GM10266 (cell line): ENCODE measurements around the gene HES7.
A peak's percentile ranks its signal among the peaks of the same experiment; 100 is the strongest.

Experiments
- DNase-seq: peaks from one replicate; pipeline ENCODE4 v3.0.0; 2012; ENCODE audit errors: extremely low spot score
- TF ChIP-seq, protein P1 (sequence below): IDR thresholded peaks from 2 replicates; pipeline ENCODE4 v1.5.1; 2012; ENCODE audit warnings: mild to moderate bottlenecking, low read depth; ENCODE audit not compliant: control insufficient read depth, insufficient read depth; ENCODE audit errors: missing control alignments

Gene HES7

DNA sequence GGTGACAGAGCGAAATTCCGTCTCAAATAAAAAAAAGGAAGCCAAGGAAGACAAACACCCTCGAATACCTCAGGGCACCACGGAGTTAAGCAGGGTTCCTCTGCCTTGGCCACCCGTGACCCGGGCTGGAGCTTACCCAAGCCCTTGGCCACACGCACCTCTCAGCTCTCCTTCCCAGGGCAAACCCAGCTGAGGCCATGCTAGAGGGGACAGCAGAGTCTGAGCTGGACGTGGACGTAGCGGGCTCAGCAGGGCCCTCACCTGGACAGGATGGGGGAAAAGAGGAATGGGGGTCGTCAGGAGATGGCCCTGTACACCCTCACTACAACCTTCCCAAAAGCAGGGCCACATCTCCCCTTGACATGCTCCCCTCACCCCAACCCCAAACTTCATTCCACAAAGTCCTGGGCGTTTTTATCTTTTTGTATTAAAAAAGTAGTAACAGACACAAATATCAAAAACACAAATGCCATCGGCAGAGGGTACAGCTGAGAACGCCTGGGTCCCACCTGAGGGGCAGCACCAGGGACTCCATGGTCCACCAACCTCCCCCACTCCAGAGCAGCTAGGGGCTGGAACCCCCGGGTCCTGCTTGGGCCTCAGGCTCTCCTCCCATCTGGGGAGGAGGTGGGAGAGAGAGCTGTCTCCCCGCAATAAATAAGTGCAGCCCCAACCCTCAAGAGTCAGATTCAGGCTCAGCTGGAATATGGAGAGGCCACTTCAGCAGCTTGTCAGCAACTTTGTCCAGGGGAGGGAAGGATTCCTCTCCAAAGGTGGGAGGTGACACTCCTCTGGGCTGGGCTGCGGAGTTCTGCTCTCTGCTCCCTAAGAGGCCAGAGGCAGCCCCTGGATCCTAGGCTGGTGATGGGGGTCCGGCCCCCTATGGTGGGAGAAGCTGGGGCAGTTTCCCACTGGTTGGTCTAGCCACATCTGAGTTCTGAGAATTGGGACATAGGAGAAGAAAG lies 16.4 kb upstream of the HES7 start:
- no peak for DNase-seq
- TF ChIP-seq, protein P1, sequence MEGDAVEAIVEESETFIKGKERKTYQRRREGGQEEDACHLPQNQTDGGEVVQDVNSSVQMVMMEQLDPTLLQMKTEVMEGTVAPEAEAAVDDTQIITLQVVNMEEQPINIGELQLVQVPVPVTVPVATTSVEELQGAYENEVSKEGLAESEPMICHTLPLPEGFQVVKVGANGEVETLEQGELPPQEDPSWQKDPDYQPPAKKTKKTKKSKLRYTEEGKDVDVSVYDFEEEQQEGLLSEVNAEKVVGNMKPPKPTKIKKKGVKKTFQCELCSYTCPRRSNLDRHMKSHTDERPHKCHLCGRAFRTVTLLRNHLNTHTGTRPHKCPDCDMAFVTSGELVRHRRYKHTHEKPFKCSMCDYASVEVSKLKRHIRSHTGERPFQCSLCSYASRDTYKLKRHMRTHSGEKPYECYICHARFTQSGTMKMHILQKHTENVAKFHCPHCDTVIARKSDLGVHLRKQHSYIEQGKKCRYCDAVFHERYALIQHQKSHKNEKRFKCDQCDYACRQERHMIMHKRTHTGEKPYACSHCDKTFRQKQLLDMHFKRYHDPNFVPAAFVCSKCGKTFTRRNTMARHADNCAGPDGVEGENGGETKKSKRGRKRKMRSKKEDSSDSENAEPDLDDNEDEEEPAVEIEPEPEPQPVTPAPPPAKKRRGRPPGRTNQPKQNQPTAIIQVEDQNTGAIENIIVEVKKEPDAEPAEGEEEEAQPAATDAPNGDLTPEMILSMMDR: no peak

DNA sequence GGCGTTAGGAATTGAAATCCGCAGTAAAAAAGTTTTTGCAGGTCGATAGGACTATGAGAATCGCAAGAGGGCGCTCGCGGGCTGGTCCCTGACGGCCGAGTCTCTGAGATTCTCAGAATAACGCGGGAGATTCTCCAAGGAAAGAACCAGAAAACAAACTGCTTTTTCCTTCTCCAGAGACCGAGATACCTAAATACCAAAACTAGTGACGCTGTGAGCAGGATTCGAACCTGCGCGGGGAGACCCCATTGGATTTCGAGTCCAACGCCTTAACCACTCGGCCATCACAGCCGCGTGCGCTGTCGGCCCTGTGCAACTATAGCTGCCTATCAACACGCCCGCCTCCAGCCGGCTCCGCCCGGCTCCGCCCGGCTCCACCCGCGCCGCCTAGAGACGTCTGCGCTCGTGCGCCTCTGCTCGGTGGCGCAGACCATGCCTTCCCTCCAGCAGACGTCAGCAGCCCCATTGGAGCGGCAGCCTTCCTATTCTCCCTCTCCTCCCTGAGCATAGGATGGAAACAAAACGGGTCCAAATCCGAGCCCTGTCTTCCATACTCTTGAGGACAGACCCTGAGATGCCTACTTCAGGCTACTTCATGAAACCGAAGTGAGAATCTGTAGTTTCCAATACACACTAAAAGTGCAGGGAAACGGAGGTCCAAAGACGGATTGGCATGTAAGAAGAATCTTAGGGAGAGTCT lies 14.9 kb upstream of the HES7 start:
- DNase-seq: peak; percentile 90
- TF ChIP-seq, protein P1: peak; percentile 79

DNA sequence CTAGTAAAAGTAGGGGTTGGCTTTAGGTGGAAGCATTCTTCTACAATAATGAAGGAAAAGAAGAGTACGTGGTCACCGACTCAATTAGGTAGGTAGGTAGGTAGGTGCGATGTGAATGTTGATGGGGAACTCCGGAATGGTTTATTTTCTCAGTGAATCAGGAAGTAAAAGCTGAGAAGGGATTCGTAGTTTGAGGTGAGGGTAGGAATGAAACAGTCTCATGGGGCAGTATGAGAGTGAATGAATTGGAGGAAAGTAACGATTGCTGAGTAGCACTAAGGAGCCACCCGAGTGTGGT lies 14.4 kb upstream of the HES7 start:
- TF ChIP-seq, protein P1: no peak
- no peak for DNase-seq

DNA sequence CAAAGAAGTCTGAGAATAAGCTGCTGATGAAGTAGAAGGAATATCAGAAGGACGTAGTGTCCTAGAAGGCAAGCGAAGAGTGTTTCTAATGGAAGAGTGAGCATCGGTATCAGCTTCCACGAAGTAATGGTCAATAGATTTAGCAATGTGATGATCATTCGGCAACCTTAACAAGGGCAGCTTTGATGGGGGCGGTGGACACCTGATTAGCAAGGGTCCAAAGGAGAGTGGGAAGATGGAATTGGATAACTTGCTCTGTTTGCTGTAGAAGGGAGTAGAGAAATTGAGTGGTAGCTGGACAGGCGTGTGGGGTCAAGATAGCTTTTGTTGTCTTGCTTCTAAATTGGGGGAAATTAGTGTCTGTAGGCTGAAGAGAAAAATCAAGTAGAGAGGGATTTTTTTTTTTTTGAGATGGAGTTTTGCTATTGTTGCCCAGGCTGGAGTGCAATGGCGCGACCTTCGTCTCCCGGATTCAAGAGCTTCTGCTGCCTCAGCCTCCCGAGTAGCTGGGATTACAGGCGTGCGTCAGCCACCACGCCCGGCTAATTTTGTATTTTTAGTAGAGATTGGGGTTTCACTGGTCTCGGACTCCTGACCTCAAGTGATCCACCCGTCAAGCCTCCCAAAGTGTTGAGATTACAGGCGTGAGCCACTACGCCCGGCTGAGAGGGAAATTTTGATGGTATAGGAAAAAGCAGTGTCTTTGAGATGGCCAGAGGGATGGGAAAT lies 13.9 kb upstream of the HES7 start:
- TF ChIP-seq, protein P1: no peak
- no peak for DNase-seq

DNA sequence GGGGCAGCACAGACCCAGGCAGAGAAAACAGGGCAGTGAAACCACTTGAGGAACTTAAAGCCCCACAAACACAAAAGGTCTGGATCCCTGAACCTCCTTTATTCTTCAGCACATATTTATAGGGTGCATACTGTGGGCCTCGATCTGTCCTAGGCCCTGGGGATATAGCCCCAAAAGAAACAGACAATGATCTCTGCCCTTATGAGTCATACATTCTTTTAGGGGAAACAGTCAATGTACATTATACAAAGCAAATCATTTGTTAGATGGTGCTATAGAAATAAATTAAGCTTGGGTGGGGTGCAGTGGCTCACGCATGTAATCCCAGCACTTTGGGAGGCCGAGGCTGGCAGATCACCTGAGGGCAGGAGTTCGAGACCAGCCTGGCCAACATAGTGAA lies 10.0 kb upstream of the HES7 start:
- TF ChIP-seq, protein P1: no peak

DNA sequence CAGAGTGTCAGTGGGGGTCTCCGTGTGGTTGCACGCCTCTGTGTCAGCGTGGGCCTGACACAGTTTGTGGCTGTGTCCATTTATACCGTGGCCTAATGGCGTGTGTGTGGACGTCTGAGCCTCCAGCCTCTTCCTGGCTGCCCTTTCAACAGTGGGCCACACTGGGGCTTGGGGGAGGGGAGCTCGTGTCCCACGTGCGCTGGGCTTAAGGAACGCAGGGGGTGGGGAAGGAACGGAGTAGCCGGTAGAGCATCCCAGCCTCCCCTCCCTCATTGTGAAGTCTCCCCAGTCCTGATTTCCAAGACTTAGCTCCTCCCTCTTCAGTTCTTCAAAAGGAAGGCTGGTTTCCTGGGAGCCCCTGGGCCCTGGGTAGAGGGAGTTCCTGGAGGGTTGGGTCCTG lies 9.5 kb upstream of the HES7 start:
- DNase-seq: no peak
- TF ChIP-seq, protein P1: no peak

More for the DNA sequence above, 10.0 kb upstream of the HES7 start:
- DNase-seq: no peak
